Lung (tissue), 16 donors: Measurements from ENCODE around the gene ISG20. TPM values are rescaled to one million over a fixed set of nuclear protein-coding genes. Genes with fewer than 3 reads are reported as not detected.

Experiments used
- ATAC-seq: fragments of 200-7000 bp; cut with Tn5 transposase; one replicate; pipeline ENCODE4 v1.9.1; 2020; ENCODE audit warnings: moderate number of reproducible peaks; ENCODE audit not compliant: insufficient read depth, low FRiP score
- DNase-seq, 3 donors: peaks; one replicate each; pipeline ENCODE4 v3.0.0-alpha.2; 2013 to 2017
- H3K27ac ChIP-seq, 2 donors: one replicate each; pipeline ENCODE4 v1.5.1; 2013; ENCODE audit warnings: mild to moderate bottlenecking in 2 of 2, moderate library complexity in 2 of 2, control low read depth in 1 of 2, inconsistent platforms in 1 of 2, low read depth in 1 of 2, low read length in 1 of 2
- H3K27me3 ChIP-seq, 3 donors: one replicate each; pipeline ENCODE4 v1.5.1; 2013; ENCODE audit warnings: low read length in 2 of 3; ENCODE audit not compliant: control insufficient read depth in 3 of 3, insufficient read depth in 3 of 3
- H3K36me3 ChIP-seq, 4 donors: one replicate each; pipeline ENCODE4 v1.5.1; 2013; ENCODE audit warnings: low read length in 4 of 4, mild to moderate bottlenecking in 1 of 4, moderate library complexity in 1 of 4; ENCODE audit not compliant: control insufficient read depth in 4 of 4, insufficient read depth in 4 of 4
- H3K4me1 ChIP-seq, 5 donors: one replicate each; pipeline ENCODE4 v1.5.1; 2013; ENCODE audit warnings: low read length in 5 of 5, mild to moderate bottlenecking in 2 of 5, moderate library complexity in 1 of 5; ENCODE audit not compliant: control insufficient read depth in 5 of 5, insufficient read depth in 5 of 5
- H3K4me3 ChIP-seq: one replicate; pipeline ENCODE4 v1.5.1; 2013; ENCODE audit warnings: mild to moderate bottlenecking, control low read depth, moderate library complexity
- H3K9ac ChIP-seq, 2 donors: one replicate each; pipeline ENCODE4 v1.5.1; 2013; ENCODE audit warnings: low read length in 2 of 2, control low read depth in 1 of 2; ENCODE audit not compliant: insufficient read depth in 1 of 2
- H3K9me3 ChIP-seq, 4 donors: one replicate each; pipeline ENCODE4 v1.5.1; 2013; ENCODE audit warnings: low read length in 3 of 4, mild to moderate bottlenecking in 1 of 4, moderate library complexity in 1 of 4; ENCODE audit not compliant: control insufficient read depth in 4 of 4, insufficient read depth in 3 of 4
- WGBS, 2 donors: extraction: QIAGEN DNeasy Blood & Tissue Kit; methylation state at CpG; one replicate each; pipeline ENCODE4 v1.1.7; 2013; 5-methylcytosine and 5-hydroxymethylcytosine counted together
- long read RNA-seq, 5 donors: transcript quantifications; one replicate each; lab custom pipeline, GENCODE V29; 2026
- polyA plus RNA-seq, 2 donors: library from polyadenylated mRNA; stranded (reverse); fragments of 200-250 nt; gene quantifications; one replicate each; pipeline ENCODE4 v1.2.1, GENCODE V29; 2013
- total RNA-seq, 2 donors: library from RNA; depleted of rRNA in 1 of 2; stranded (reverse); fragments of >200 nt in 1 of 2; gene quantifications; one replicate each; pipeline ENCODE4 v1.2.1, GENCODE V29; 2014 to 2021
- TF ChIP-seq, protein P1 (sequence below): IDR thresholded peaks from 2 replicates; pipeline ENCODE4 v1.5.1; 2012; ENCODE audit warnings: mild to moderate bottlenecking; ENCODE audit errors: control extremely low read depth, extremely low read depth
- donor health status: control.
- donor health status: control.
- donor health status: Bipolar disorder and iron deficiency.
- donor health status: healthy.
- donor health status: DM: yes; HTN: yes; CAD: no.

Gene ISG20
- total RNA-seq: 10 to 100 TPM; 18.5 to 35.6 TPM
- 10 to 100 TPM; 57.7 to 61.6 TPM for polyA plus RNA-seq
- long read RNA-seq, donor 1, partial matches to known transcripts: 0 of 1 reads
- long read RNA-seq, donor 1, other reads (novel, unspliced or antisense): 0 of 1 reads
- long read RNA-seq, donor 2: 0 reads
- long read RNA-seq, donor 3: 0 reads
- long read RNA-seq, donor 4: 0 reads
- long read RNA-seq, donor 5: 0 reads

DNA sequence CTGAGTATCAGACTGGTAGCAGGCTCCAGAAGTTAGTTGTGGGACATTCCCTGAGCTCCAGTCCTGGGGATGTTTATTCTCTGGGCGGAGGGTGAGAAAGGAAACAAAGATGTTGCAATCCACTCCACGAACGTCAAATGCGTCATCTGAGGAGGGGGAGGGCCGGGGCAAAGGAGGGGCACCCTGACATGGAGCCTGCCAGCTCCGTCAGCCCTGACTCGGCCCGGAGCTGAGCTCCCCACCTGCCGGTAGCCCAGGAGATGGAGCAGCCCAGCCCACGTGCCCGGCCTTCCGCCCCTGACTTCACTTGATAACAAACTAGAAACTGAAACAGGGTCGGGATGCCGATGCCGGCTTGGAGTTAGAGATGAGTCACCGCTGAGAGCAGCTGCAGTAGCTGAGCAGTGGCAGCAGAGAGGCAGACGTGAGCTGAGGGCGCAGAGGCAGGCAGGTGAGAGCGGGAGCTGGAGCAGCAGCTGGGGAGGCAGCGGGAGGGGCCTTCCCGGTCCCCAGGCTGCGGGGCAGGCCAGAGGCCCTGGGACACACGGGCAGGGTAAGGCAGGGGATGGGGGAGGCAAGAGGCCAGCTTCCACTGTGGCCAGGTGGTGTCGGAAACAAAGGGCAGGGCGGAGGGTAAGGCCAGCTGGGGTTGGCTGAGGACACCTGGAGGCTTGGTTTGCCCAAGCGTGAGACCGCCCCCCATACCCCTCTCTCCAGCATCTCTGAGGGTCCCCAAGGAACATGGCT, at the start of gene ISG20:
ISG20 (plus strand) TSS at position 391 of the 747 bp plus-strand sequence; CDS start at position 742, 351 bp downstream.
- Histone ChIP-seq H3K4me3 (peak within 1 kb of the TSS; percentile 50), H3K9me3 (no peaks in the 10 kb centered on the region), H3K4me1 (peaks cover 3 to 35% (median 14%) of the 10 kb centered on the region in 5 donors), H3K36me3 (peaks cover 0 to 2% (median 0%) of the 10 kb centered on the region in 4 donors), H3K27me3 (peaks cover 0 to 4% (median 0%) of the 10 kb centered on the region in 3 donors), H3K27ac (peak within 1 kb of the TSS; percentile 90 to 95), H3K9ac (peak within 1 kb of the TSS; percentile 55 to 65)
- TF ChIP-seq, protein P1, sequence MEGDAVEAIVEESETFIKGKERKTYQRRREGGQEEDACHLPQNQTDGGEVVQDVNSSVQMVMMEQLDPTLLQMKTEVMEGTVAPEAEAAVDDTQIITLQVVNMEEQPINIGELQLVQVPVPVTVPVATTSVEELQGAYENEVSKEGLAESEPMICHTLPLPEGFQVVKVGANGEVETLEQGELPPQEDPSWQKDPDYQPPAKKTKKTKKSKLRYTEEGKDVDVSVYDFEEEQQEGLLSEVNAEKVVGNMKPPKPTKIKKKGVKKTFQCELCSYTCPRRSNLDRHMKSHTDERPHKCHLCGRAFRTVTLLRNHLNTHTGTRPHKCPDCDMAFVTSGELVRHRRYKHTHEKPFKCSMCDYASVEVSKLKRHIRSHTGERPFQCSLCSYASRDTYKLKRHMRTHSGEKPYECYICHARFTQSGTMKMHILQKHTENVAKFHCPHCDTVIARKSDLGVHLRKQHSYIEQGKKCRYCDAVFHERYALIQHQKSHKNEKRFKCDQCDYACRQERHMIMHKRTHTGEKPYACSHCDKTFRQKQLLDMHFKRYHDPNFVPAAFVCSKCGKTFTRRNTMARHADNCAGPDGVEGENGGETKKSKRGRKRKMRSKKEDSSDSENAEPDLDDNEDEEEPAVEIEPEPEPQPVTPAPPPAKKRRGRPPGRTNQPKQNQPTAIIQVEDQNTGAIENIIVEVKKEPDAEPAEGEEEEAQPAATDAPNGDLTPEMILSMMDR: no peak
- ATAC-seq (peak; percentile 90), DNase-seq (peak; percentile 88 to 93 (median 93))
- 4 to 10% methylated on average over 27 of the region's 27 CpGs for WGBS, 2 donors

DNA sequence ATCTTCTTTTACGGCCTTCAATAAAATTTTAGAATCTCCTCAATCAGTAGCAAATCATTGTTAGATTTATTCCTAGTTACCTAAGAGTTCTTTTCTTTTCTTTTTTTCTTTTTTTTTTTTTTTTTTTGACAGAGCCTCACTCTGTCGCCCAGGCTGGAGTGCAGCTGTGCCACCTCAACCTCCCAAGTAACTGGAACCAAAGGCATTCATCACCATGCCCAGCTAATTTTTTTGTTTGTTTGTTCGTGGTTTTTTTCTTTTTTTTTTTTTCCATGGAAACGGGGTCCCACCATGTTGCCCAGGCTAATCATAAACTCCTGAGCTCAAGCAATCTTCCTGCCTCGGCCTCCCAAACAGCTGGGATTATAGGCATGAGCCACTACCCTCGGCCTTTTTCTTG, 48.1 kb upstream of the ISG20 start:
- Histone ChIP-seq H3K4me1 (no peaks in the 10 kb centered on the region), H3K9ac (no peak overlapping the region), H3K27ac (no peak overlapping the region), H3K9me3 (no peaks in the 10 kb centered on the region), H3K4me3 (no peak overlapping the region), H3K27me3 (no peaks in the 10 kb centered on the region), H3K36me3 (no peaks in the 10 kb centered on the region)
- 84 to 90% methylated on average over 6 of the region's 6 CpGs for WGBS, 2 donors
- ATAC-seq: no peak
- TF ChIP-seq, protein P1: no peak
- no peak for DNase-seq

DNA sequence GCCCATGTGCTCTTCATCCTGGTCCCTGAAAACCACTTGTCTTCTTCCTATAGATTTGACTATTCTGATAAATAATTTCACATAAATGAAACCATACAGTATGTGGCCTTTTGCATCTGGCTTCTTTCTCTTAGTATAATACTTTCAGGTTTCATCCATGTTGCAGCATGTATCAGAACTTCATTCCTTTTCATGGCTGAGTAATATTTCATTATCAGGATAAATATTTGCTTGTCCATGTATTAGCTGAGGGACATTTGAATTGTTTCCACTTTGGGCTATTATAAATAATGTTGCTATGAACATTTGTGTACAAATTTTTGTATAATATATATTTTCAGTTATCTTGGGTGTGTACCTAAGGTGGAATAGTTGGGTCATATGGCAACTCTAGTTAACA, 47.4 kb upstream of the ISG20 start:
- DNase-seq (no peak), ATAC-seq (no peak)
- Histone ChIP-seq H3K4me1 (no peaks in the 10 kb centered on the region), H3K36me3 (no peaks in the 10 kb centered on the region), H3K9ac (no peak overlapping the region), H3K27ac (no peak overlapping the region), H3K27me3 (no peaks in the 10 kb centered on the region), H3K4me3 (no peak overlapping the region), H3K9me3 (no peaks in the 10 kb centered on the region)
- TF ChIP-seq, protein P1: no peak
